GM12872 (cell line): Measurements from ENCODE around the gene GGA2.

ENCODE experiments used
- CTCF ChIP-seq: IDR thresholded peaks from 3 replicates; pipeline ENCODE4 v1.5.1; 2011; ENCODE audit warnings: low read depth, mild to moderate bottlenecking, low read length, moderate library complexity; ENCODE audit not compliant: insufficient read depth

Gene GGA2

GRCh38 chr16:23521037-23521743 is 10.9 kb upstream of the GGA2 start:
- TF ChIP-seq CTCF: no peak

- no peak for TF ChIP-seq CTCF
These were observed 10.2 kb upstream of the GGA2 start for GRCh38 chr16:23520500-23520899.

GRCh38 chr16:23519282-23519681 is 9.0 kb upstream of the GGA2 start:
- TF ChIP-seq CTCF: no peak

- no peak for TF ChIP-seq CTCF
These were observed 8.2 kb upstream of the GGA2 start for GRCh38 chr16:23518435-23518891.

- no peak for TF ChIP-seq CTCF
These were observed 6.3 kb upstream of the GGA2 start for GRCh38 chr16:23516366-23517137.

GRCh38 chr16:23515881-23516280 is 5.6 kb upstream of the GGA2 start:
- no peak for TF ChIP-seq CTCF

- no peak for TF ChIP-seq CTCF
These were observed 4.3 kb upstream of the GGA2 start for GRCh38 chr16:23514381-23515152.
